ENCODE results near the gene SMARCB1. TPM values are rescaled to one million over a fixed set of nuclear protein-coding genes. Genes with fewer than 3 reads are reported as not detected.

The SMARCB1 gene
- total RNA-seq, 1 experiment from 2014 or later = 85.9 TPM

DNA sequence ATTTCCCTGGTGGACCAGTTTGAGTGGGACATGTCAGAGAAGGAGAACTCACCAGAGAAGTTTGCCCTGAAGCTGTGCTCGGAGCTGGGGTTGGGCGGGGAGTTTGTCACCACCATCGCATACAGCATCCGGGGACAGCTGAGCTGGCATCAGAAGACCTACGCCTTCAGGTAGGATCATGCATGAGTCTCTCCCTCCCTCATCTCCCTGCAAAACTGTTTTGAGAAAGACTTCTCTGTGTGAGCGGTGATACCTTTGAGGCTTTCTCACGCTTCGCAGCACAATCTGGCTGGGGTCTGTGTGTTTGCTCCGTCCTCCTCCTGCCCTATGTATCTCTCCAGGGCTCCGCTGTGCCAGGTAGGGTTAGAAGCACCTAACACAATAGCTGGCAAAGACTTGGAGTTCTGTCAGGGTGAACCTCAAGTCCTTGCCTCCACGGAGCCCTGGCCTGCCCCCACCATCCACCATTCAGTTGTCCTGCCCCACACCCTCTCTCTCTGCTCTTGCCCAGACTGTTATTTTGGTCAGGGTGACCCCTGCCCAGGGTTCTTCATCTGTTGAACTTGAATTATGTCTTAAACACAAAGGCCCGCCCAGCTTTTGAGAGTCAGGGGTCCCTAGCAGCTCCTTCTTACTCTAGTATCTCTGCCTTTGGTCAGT lies 38.6 kb downstream of the SMARCB1 start:
- Histone ChIP-seq H3K4me2 (ENCODE audit: low read length) (no peak overlapping the region), H2AFZ (ENCODE audit: low read length) (no peak overlapping the region), H3K36me3 (ENCODE audit: low read depth, low read length) (peaks cover 10% of the 10 kb centered on the region; the same call in 1 of the 2 replicates), H3K4me3 (ENCODE audit: low read length) (no peak overlapping the region), H4K20me1 (ENCODE audit: low read length) (no peaks in the 10 kb centered on the region), H3K27ac (ENCODE audit: low read length) (no peak overlapping the region), H3K27me3 (ENCODE audit: low read length) (no peaks in the 10 kb centered on the region), H3K9ac (ENCODE audit: low read length) (no peak overlapping the region), H3F3A (ENCODE audit: low read length, unreplicated experiment) (no peaks in the 10 kb centered on the region), H3K9me3 (ENCODE audit: low read length) (no peaks in the 10 kb centered on the region), H3K9me2 (replicated peaks; ENCODE audit: low read length) (no peaks in the 10 kb centered on the region), H3K79me2 (ENCODE audit: low read length) (no peaks in the 10 kb centered on the region), H3K4me1 (ENCODE audit: insufficient read depth, low read length) (no peaks in the 10 kb centered on the region)
- intact Hi-C loops (cut with micrococcal nuclease) = no loop called here
- no TSS peak for BruUV-seq (replicated peaks)
- POLR2A ChIA-PET (ENCODE audit: unreplicated experiment) = no interaction called here
- TF ChIP-seq EZH2 (IDR thresholded peaks at IDR 0.05; ENCODE audit: low read length, unreplicated experiment) (no peak), EZH2phosphoT487 (IDR thresholded peaks at IDR 0.05; ENCODE audit: borderline replicate concordance, low read length) (no peak), CTCF (conservative IDR thresholded peaks at IDR 0.05; ENCODE audit: low read depth, low read length) (no peak)
- DNase-seq = no peak
- ATAC-seq = no peak
- CTCF ChIA-PET = interaction anchor here (0.6 kb wide), 1 partner anchor 51 kb away, joined by 7 read pairs; no protein-coding TSS in a partner anchor

- ATAC-seq = no peak
- no peaks in the 10 kb centered on the region for H3K79me2 ChIP-seq (ENCODE audit: low read length)
These were observed 40.0 kb downstream of the SMARCB1 start for GRCh38 chr22:23826510-23827350.

More at GRCh38 chr22:23826510-23827350, 40.0 kb downstream of the SMARCB1 start:
- ChIA-PET CTCF (interaction anchor here (0.6 kb wide), 1 partner anchor 69 kb away, joined by 3 read pairs; no protein-coding TSS in a partner anchor), POLR2A (ENCODE audit: unreplicated experiment) (no interaction called here)
- H3K36me3 ChIP-seq (ENCODE audit: low read depth, low read length) = peaks cover 10% of the 10 kb centered on the region; the same call in 1 of the 2 replicates
- no peaks in the 10 kb centered on the region for H3K4me1 ChIP-seq (ENCODE audit: insufficient read depth, low read length)
- DNase-seq = no peak
- no peaks in the 10 kb centered on the region for H3K9me2 ChIP-seq (replicated peaks; ENCODE audit: low read length)
- no peak overlapping the region for H2AFZ ChIP-seq (ENCODE audit: low read length)
- no peak for TF ChIP-seq EZH2phosphoT487 (IDR thresholded peaks at IDR 0.05; ENCODE audit: borderline replicate concordance, low read length)
- TF ChIP-seq EZH2 (IDR thresholded peaks at IDR 0.05; ENCODE audit: low read length, unreplicated experiment) = no peak
- no peak for TF ChIP-seq CTCF (conservative IDR thresholded peaks at IDR 0.05; ENCODE audit: low read depth, low read length)
- intact Hi-C loops (cut with micrococcal nuclease) = no loop called here
- H3F3A ChIP-seq (ENCODE audit: low read length, unreplicated experiment) = no peaks in the 10 kb centered on the region
- no peak overlapping the region for H3K4me2 ChIP-seq (ENCODE audit: low read length)
- no peaks in the 10 kb centered on the region for H3K9me3 ChIP-seq (ENCODE audit: low read length)
- BruUV-seq (replicated peaks) = no TSS peak
- H3K27ac ChIP-seq (ENCODE audit: low read length) = no peak overlapping the region
- no peak overlapping the region for H3K9ac ChIP-seq (ENCODE audit: low read length)
- H3K27me3 ChIP-seq (ENCODE audit: low read length) = no peaks in the 10 kb centered on the region
- H3K4me3 ChIP-seq (ENCODE audit: low read length) = no peak overlapping the region
- no peaks in the 10 kb centered on the region for H4K20me1 ChIP-seq (ENCODE audit: low read length)

All from PC-3 (cell line).